ENCODE measurements around the gene RHOBTB1.

- TF ChIP-seq, protein P1, sequence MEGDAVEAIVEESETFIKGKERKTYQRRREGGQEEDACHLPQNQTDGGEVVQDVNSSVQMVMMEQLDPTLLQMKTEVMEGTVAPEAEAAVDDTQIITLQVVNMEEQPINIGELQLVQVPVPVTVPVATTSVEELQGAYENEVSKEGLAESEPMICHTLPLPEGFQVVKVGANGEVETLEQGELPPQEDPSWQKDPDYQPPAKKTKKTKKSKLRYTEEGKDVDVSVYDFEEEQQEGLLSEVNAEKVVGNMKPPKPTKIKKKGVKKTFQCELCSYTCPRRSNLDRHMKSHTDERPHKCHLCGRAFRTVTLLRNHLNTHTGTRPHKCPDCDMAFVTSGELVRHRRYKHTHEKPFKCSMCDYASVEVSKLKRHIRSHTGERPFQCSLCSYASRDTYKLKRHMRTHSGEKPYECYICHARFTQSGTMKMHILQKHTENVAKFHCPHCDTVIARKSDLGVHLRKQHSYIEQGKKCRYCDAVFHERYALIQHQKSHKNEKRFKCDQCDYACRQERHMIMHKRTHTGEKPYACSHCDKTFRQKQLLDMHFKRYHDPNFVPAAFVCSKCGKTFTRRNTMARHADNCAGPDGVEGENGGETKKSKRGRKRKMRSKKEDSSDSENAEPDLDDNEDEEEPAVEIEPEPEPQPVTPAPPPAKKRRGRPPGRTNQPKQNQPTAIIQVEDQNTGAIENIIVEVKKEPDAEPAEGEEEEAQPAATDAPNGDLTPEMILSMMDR (IDR thresholded peaks at IDR 0.05; ENCODE audit: poor library complexity), result no peak
- TF ChIP-seq EZH2 (IDR thresholded peaks at IDR 0.05; ENCODE audit: borderline replicate concordance), result no peak
These were observed 37.6 kb downstream of the RHOBTB1 start for GRCh38 chr10:60906411-60906810.
